AG04450 (cell line): ENCODE results near the gene AHRR. TPM values are rescaled to one million over a fixed set of nuclear protein-coding genes. Genes with fewer than 3 reads are reported as not detected.

Source experiments
- CTCF ChIA-PET: fragments of 300-600, 350-600 bp; formaldehyde crosslinking; extraction: SDS; loops from one replicate; lab custom pipeline; 2022; ENCODE audit warnings: antibody characterized with exemption, inconsistent platforms; lab: Charles Lee
- POLR2A ChIA-PET: fragments of 350-600 bp; formaldehyde crosslinking; extraction: SDS; loops from one replicate; lab custom pipeline; 2021; ENCODE audit warnings: antibody characterized with exemption, inconsistent platforms; lab: Yijun Ruan, JAX
- DNase-seq: peaks from one replicate; pipeline ENCODE4 v3.0.0-alpha.2; 2011; ENCODE audit warnings: low read depth, low spot score
- H3K27ac ChIP-seq: one replicate; pipeline ENCODE4 v1.5.1; 2012; ENCODE audit warnings: low read depth, low read length, control low read depth
- H3K27me3 ChIP-seq: one replicate; pipeline ENCODE4 v1.6.0; 2012; ENCODE audit warnings: low read length; ENCODE audit not compliant: control insufficient read depth, insufficient read depth
- H3K4me3 ChIP-seq: 2 replicates; pipeline ENCODE4 v1.5.1; 2011; ENCODE audit warnings: mild to moderate bottlenecking, low read depth, low read length, control low read depth
- H3K9me3 ChIP-seq: 2 replicates; pipeline ENCODE4 v1.5.1; 2012; ENCODE audit warnings: low read length; ENCODE audit not compliant: control insufficient read depth, insufficient read depth
- polyA plus RNA-seq: library from polyadenylated mRNA; depleted of rRNA; stranded (reverse); fragments of >200 nt; gene quantifications from 2 replicates; pipeline ENCODE4 v1.2.3, GENCODE V29; 2011
- TF ChIP-seq, protein P1 (sequence below): IDR thresholded peaks from 2 replicates; pipeline ENCODE4 v1.5.1; 2011; ENCODE audit warnings: low read depth, low read length, control low read depth, inconsistent platforms

The AHRR gene
- polyA plus RNA-seq, 1 experiment, result 22.3 TPM

DNA sequence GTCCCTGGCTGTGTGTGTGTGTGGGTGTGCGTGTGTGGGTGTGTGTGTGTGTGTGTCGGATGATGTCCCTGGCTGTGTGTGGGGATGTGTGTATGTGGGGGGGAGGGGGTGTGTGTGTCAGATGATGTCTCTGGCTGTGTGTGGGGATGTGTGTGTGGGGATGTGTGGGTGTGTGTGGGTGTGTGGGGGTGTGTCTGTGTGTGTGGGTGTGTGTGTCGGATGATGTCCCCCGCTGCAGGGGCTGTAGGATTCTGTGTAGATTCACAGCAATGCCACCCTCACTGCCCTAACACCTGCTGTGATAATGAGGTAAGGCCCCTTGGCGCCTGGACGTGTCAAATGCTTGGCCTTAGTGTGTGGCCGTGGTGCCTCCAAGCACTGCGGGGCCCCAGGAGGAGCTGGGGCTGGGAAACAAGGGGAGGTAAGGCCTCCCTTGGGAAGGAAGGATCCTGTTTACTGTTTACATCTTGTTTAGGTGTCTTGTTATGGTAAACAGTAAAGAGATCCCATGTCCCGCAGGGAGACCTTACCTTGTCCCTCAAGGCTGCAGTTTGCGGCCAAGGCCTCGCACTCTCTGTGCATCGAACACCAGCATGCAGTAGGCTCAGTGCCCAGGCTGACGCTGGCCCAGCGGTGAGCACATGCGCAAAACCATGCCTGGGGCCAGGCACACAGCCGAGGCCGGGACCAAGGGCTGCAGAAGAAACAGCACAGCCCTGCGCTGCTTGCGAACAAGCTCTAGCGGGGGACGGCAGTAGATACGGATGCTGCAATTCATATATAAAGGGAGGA lies 24.1 kb downstream of the AHRR start:
- ChIA-PET CTCF (interaction anchor here (1.0 kb wide), 1 partner anchor 8 kb away, joined by 5 read pairs; no protein-coding TSS in a partner anchor), POLR2A (no interaction called here)
- Histone ChIP-seq H3K27me3 (no peaks in the 10 kb centered on the region), H3K27ac (no peak overlapping the region), H3K9me3 (peaks cover 10% of the 10 kb centered on the region), H3K4me3 (no peak overlapping the region)
- no peak for DNase-seq
- TF ChIP-seq, protein P1, sequence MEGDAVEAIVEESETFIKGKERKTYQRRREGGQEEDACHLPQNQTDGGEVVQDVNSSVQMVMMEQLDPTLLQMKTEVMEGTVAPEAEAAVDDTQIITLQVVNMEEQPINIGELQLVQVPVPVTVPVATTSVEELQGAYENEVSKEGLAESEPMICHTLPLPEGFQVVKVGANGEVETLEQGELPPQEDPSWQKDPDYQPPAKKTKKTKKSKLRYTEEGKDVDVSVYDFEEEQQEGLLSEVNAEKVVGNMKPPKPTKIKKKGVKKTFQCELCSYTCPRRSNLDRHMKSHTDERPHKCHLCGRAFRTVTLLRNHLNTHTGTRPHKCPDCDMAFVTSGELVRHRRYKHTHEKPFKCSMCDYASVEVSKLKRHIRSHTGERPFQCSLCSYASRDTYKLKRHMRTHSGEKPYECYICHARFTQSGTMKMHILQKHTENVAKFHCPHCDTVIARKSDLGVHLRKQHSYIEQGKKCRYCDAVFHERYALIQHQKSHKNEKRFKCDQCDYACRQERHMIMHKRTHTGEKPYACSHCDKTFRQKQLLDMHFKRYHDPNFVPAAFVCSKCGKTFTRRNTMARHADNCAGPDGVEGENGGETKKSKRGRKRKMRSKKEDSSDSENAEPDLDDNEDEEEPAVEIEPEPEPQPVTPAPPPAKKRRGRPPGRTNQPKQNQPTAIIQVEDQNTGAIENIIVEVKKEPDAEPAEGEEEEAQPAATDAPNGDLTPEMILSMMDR, result no peak

DNA sequence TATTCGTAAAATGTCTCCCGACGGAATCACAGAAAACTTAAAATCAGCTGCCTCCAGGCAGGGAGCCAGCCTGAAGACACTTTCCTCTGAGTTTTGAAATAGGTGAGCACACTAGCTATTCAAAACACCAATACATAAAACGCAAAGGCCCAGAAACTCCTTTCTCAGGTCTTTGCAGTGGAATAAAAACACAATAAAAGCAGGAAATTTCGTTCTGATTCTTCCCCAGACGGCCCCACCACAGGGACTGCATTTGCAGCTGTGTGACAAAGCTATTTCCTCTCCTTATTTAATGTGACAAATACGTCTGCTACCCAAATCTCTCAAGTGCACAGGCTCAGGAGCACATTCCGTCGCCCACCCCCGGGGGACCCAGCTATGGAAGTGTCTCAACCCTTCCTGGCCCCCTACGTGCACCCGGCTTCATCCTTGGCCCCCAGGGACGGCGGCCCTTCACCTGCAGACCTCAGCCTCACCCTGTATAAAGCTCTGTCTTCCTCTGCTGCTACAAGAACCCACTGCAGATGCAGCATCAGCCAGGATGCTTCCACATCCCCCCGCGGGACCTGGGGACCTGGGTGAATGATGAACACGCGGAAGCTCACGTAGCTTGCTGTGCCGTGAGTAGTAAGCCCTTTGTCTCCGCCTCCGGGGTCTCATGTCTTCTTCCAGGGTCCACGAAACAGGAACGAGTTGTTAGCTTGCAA lies 24.9 kb downstream of the AHRR start:
- H3K9me3 ChIP-seq, result peaks cover 10% of the 10 kb centered on the region
- ChIA-PET POLR2A (no interaction called here), CTCF (interaction anchor here (1.0 kb wide), 1 partner anchor 9 kb away, joined by 5 read pairs; no protein-coding TSS in a partner anchor)
- no peak for DNase-seq
- TF ChIP-seq, protein P1, result no peak
- no peaks in the 10 kb centered on the region for H3K27me3 ChIP-seq
- H3K27ac ChIP-seq, result no peak overlapping the region
- H3K4me3 ChIP-seq, result no peak overlapping the region

DNA sequence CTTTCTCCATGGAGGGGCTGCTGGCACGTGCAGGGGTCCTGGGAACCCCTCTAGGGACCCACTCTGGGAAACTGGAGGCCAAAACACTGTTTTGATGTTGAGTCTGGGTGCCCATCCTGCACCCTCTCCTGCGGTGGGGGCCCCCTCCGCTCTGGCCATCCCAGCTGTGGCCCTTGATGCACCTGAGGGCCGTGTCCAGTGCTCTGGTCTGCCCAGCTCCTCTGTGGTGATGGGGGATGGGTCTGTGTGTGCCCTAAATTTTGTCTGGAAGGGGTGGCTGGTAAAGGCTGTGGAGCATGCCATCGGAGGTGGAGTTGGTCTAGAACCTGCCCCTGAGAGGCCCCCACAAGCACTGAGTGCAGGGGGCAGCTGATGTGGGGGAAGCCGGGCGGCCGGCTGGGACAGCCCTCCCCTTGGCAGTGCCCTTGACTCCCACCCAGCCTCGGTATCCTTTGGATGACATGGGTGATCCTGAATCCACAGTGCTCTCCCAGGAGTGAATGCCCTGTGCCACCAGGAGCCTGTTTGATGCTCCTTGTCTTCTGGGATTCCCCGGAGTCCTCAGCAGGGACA lies 26.3 kb downstream of the AHRR start:
- Histone ChIP-seq H3K27ac (no peak overlapping the region), H3K27me3 (no peaks in the 10 kb centered on the region), H3K9me3 (peaks cover 7% of the 10 kb centered on the region), H3K4me3 (no peak overlapping the region)
- POLR2A ChIA-PET, result no interaction called here
- TF ChIP-seq, protein P1, result no peak
- DNase-seq, result no peak
- CTCF ChIA-PET, result interaction anchor here (1.3 kb wide), 1 partner anchor 10 kb away, joined by 4 read pairs; no protein-coding TSS in a partner anchor

DNA sequence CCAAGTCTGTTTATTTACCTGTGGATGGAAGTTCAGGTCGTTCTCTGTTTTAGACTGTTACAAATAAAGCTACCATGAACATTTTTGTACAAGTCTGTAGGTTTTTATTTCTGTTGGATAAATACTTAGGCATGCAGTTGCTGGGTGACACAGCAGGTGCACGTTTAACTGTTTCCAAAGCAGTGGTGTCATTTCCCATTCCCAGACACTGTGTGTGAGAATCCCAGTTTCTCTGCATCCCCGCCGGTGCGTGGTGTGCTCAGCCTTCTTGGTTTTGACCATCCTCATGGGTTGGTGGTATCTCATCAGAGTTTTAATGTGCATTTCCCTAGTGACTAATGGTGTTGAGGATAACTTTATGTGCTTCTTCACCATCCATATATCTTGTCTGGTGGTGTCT lies 27.2 kb downstream of the AHRR start:
- ChIA-PET POLR2A (no interaction called here), CTCF (interaction anchor here (0.7 to 1.7 kb wide), 4 partner anchors 11 to 32 kb away, joined by 3 to 8 read pairs (median 4); partner anchors contain the start of gene AHRR)
- Histone ChIP-seq H3K27me3 (no peaks in the 10 kb centered on the region), H3K9me3 (no peaks in the 10 kb centered on the region; the same call in 1 of the 2 replicates), H3K4me3 (no peak overlapping the region), H3K27ac (no peak overlapping the region)
- TF ChIP-seq, protein P1, result no peak
- no peak for DNase-seq
